WTC11 (cell line): ENCODE data around the gene AGBL4. TPM values are rescaled to one million over a fixed set of nuclear protein-coding genes. Genes with fewer than 3 reads are reported as not detected.

Experiments used
- ATAC-seq: fragments of 200-7000 bp; cut with Tn5 transposase; 2 replicates; pipeline ENCODE4 v1.10.0; 2021; ENCODE audit warnings: mild to moderate bottlenecking, moderate library complexity
- CTCF ChIA-PET: fragments of 300-600 bp; sonication (Branson Sonifier 250); formaldehyde crosslinking; loops from one replicate; lab custom pipeline; 2021; ENCODE audit warnings: antibody characterized with exemption; lab: Charles Lee
- POLR2A ChIA-PET: fragments of 350-600 bp; sonication (Branson Sonifier 250); formaldehyde crosslinking; loops from one replicate; lab custom pipeline; 2021; ENCODE audit warnings: antibody characterized with exemption; lab: Charles Lee
- DNase-seq: peaks from one replicate; pipeline ENCODE4 v3.0.0; 2021; ENCODE audit warnings: low spot score
- H3K27ac Mint-ChIP-seq: 2 replicates; pipeline ENCODE4 v1.8.0; 2021; ENCODE audit warnings: mixed read lengths
- H3K27me3 Mint-ChIP-seq: 2 replicates; pipeline ENCODE4 v1.8.0; 2021; ENCODE audit warnings: low read depth, mild to moderate bottlenecking, moderate library complexity, mixed read lengths
- H3K36me3 Mint-ChIP-seq: 2 replicates; pipeline ENCODE4 v1.8.0; 2021; ENCODE audit warnings: mixed read lengths
- H3K4me1 Mint-ChIP-seq: 2 replicates; pipeline ENCODE4 v1.8.0; 2022; ENCODE audit warnings: mixed read lengths
- H3K4me3 Mint-ChIP-seq: 2 replicates; pipeline ENCODE4 v1.8.0; 2021; ENCODE audit warnings: mild to moderate bottlenecking, moderate library complexity, mixed read lengths
- H3K9me3 Mint-ChIP-seq: 2 replicates; pipeline ENCODE4 v1.8.0; 2021; ENCODE audit warnings: mixed read lengths
- ATF3 ChIP-seq: sonication (generic); formaldehyde crosslinking; conservative IDR thresholded peaks from 2 replicates; pipeline ENCODE4 v1.8.1; 2022; ENCODE audit warnings: mild to moderate bottlenecking, missing genetic modification reagents
- CBFB ChIP-seq: sonication (generic); formaldehyde crosslinking; IDR thresholded peaks from 2 replicates; pipeline ENCODE4 v1.8.1; 2022; ENCODE audit warnings: mild to moderate bottlenecking, low read depth, missing genetic modification reagents
- CREB1 ChIP-seq: sonication (generic); formaldehyde crosslinking; IDR thresholded peaks from 2 replicates; pipeline ENCODE4 v1.8.0; 2023; ENCODE audit warnings: mild to moderate bottlenecking, missing genetic modification reagents
- E2F1 ChIP-seq: sonication (generic); formaldehyde crosslinking; IDR thresholded peaks from 2 replicates; pipeline ENCODE4 v1.8.0; 2022; ENCODE audit warnings: mild to moderate bottlenecking, missing genetic modification reagents
- ETV6 ChIP-seq: sonication (generic); formaldehyde crosslinking; IDR thresholded peaks from 2 replicates; pipeline ENCODE4 v1.8.1; 2022; ENCODE audit warnings: mild to moderate bottlenecking, missing genetic modification reagents
- FOXP1 ChIP-seq: sonication (generic); formaldehyde crosslinking; IDR thresholded peaks from 2 replicates; pipeline ENCODE4 v1.8.0; 2022; ENCODE audit warnings: missing genetic modification reagents, mild to moderate bottlenecking, moderate library complexity, borderline replicate concordance
- GABPB1 ChIP-seq: sonication (generic); formaldehyde crosslinking; IDR thresholded peaks from 2 replicates; pipeline ENCODE4 v1.8.1; 2023; ENCODE audit warnings: mild to moderate bottlenecking, missing genetic modification reagents
- JAZF1 ChIP-seq: fragments of 250-450 bp; sonication (Bioruptor Pico); IDR thresholded peaks from 2 replicates; pipeline ENCODE4 v1.9.0; 2021; ENCODE audit warnings: moderate library complexity, mild to moderate bottlenecking, inconsistent platforms
- NFATC4 ChIP-seq: fragments of 250-450 bp; sonication (Bioruptor Pico); IDR thresholded peaks from 2 replicates; pipeline ENCODE4 v1.9.0; 2021; ENCODE audit warnings: mild to moderate bottlenecking
- NR3C1 ChIP-seq: sonication (generic); formaldehyde crosslinking; conservative IDR thresholded peaks from 2 replicates; pipeline ENCODE4 v1.8.1; 2023; ENCODE audit warnings: low read depth, mild to moderate bottlenecking, missing genetic modification reagents
- OVOL2 ChIP-seq: fragments of 250-450 bp; sonication (Bioruptor Pico); IDR thresholded peaks from 2 replicates; pipeline ENCODE4 v1.9.0; 2021; ENCODE audit warnings: mild to moderate bottlenecking, borderline replicate concordance
- RELA ChIP-seq: sonication (generic); formaldehyde crosslinking; IDR thresholded peaks from 2 replicates; pipeline ENCODE4 v1.8.1; 2022; ENCODE audit warnings: missing genetic modification reagents, mild to moderate bottlenecking, borderline replicate concordance
- ZMAT4 ChIP-seq: fragments of 250-450 bp; sonication (Bioruptor Pico); IDR thresholded peaks from 2 replicates; pipeline ENCODE4 v1.9.0; 2021; ENCODE audit warnings: mild to moderate bottlenecking
- ZNF263 ChIP-seq: sonication (generic); formaldehyde crosslinking; IDR thresholded peaks from 2 replicates; pipeline ENCODE4 v1.8.1; 2022; ENCODE audit warnings: low read depth, mild to moderate bottlenecking, moderate library complexity, missing genetic modification reagents
- ZNF396 ChIP-seq: fragments of 250-450 bp; sonication (Bioruptor Pico); IDR thresholded peaks from 2 replicates; pipeline ENCODE4 v1.8.0; 2021; ENCODE audit warnings: mild to moderate bottlenecking, moderate library complexity, borderline replicate concordance
- ZNF423 ChIP-seq: fragments of 250-450 bp; sonication (Bioruptor Pico); IDR thresholded peaks from 2 replicates; pipeline ENCODE4 v2.1.2; 2022; ENCODE audit warnings: mild to moderate bottlenecking, moderate library complexity
- total RNA-seq: library from RNA; stranded (reverse); gene quantifications from 3 replicates; pipeline ENCODE4 v1.2.3, GENCODE V29; 2021
- TF ChIP-seq, protein P1 (sequence below): sonication (generic); formaldehyde crosslinking; IDR thresholded peaks from 2 replicates; pipeline ENCODE4 v1.8.1; 2023; ENCODE audit warnings: mild to moderate bottlenecking, moderate library complexity, missing genetic modification reagents
- TF ChIP-seq, protein P2 (sequence below): sonication (generic); formaldehyde crosslinking; IDR thresholded peaks from 2 replicates; pipeline ENCODE4 v1.8.1; 2022; ENCODE audit warnings: mild to moderate bottlenecking, moderate library complexity, missing genetic modification reagents

Gene AGBL4
- total RNA-seq, 1 experiment from 2014 or later = 0.87 TPM

DNA sequence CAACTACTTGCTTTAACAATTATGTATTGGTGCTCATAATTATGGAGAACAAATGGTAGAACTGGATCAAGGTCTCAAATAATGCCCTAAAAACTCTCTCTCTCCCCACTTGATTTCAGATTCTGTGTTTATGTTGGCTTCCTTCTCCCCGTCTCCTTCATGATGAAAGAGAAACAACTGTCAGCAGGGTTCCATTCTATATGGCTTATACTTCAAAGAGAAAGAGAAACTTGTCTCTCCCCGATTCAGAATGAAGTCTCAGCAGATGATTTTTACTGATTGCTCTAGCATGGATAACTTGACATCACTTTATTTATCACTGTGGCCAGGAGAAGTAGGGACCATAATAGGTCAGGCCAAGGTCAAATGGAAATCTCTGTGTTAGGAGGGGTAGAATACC is 575.6 kb downstream of the AGBL4 start:
- ChIA-PET POLR2A (no interaction called here), CTCF (no interaction called here)
- no peak for DNase-seq
- Mint-ChIP-seq H3K27ac (no peak overlapping the region), H3K4me1 (no peaks in the 10 kb centered on the region), H3K4me3 (no peak overlapping the region), H3K27me3 (peaks cover 2% of the 10 kb centered on the region; the same call in 1 of the 2 replicates), H3K9me3 (peaks cover 39% of the 10 kb centered on the region), H3K36me3 (peaks cover 6% of the 10 kb centered on the region; the same call in 1 of the 2 replicates)
- ATAC-seq = no peak
- TF ChIP-seq RELA (CRISPR knock-in tag) (no peak), ZNF396 (CRISPR knock-in tag) (no peak), CBFB (CRISPR knock-in tag) (no peak), NR3C1 (CRISPR knock-in tag) (no peak), ATF3 (CRISPR knock-in tag) (no peak), GABPB1 (CRISPR knock-in tag) (no peak), NFATC4 (CRISPR knock-in tag) (no peak), E2F1 (CRISPR knock-in tag) (no peak), JAZF1 (no peak), ZNF423 (CRISPR knock-in tag) (no peak)
- TF ChIP-seq, protein P1, sequence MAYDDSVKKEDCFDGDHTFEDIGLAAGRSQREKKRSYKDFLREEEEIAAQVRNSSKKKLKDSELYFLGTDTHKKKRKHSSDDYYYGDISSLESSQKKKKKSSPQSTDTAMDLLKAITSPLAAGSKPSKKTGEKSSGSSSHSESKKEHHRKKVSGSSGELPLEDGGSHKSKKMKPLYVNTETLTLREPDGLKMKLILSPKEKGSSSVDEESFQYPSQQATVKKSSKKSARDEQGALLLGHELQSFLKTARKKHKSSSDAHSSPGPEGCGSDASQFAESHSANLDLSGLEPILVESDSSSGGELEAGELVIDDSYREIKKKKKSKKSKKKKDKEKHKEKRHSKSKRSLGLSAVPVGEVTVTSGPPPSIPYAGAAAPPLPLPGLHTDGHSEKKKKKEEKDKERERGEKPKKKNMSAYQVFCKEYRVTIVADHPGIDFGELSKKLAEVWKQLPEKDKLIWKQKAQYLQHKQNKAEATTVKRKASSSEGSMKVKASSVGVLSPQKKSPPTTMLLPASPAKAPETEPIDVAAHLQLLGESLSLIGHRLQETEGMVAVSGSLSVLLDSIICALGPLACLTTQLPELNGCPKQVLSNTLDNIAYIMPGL (CRISPR knock-in tag) = no peak

GRCh38 chr1:49436865-49437264 is 586.9 kb downstream of the AGBL4 start:
- Mint-ChIP-seq H3K9me3 (peaks cover 57% of the 10 kb centered on the region), H3K4me1 (no peaks in the 10 kb centered on the region)
- no peak for DNase-seq
- POLR2A ChIA-PET = no interaction called here
- TF ChIP-seq CREB1 (CRISPR knock-in tag) (no peak), ETV6 (CRISPR knock-in tag) (no peak), ZMAT4 (CRISPR knock-in tag) (no peak), OVOL2 (CRISPR knock-in tag) (no peak), E2F1 (CRISPR knock-in tag) (no peak), FOXP1 (CRISPR knock-in tag) (no peak), ZNF263 (CRISPR knock-in tag) (no peak)
- TF ChIP-seq, protein P1 (CRISPR knock-in tag) = no peak
- TF ChIP-seq, protein P2, sequence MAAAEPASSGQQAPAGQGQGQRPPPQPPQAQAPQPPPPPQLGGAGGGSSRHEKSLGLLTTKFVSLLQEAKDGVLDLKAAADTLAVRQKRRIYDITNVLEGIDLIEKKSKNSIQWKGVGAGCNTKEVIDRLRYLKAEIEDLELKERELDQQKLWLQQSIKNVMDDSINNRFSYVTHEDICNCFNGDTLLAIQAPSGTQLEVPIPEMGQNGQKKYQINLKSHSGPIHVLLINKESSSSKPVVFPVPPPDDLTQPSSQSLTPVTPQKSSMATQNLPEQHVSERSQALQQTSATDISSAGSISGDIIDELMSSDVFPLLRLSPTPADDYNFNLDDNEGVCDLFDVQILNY (CRISPR knock-in tag) = no peak
- TF ChIP-seq, all 79 proteins: peak for 0
- H3K36me3 Mint-ChIP-seq = peaks cover 23% of the 10 kb centered on the region
- no peak overlapping the region for H3K27ac Mint-ChIP-seq
- no peaks in the 10 kb centered on the region for H3K27me3 Mint-ChIP-seq
- ATAC-seq = peak; percentile 51; the same call in 1 of the 2 replicates
- no peak overlapping the region for H3K4me3 Mint-ChIP-seq
- CTCF ChIA-PET = no interaction called here
